ENCODE data around the gene TERT. TPM values are rescaled to one million over a fixed set of nuclear protein-coding genes. Genes with fewer than 3 reads are reported as not detected.

Gene TERT
- polyA plus RNA-seq, 2 of the 4 experiments (the other 2 are of a cell fraction) = 1.1 to 4.0 TPM

- Histone ChIP-seq H3K4me3 (no peak within 1 kb of the TSS), H3K27ac (no peak within 1 kb of the TSS), H3K9me3 (no peaks in the 10 kb centered on the region), H3K4me1 (no peaks in the 10 kb centered on the region), H3K4me2 (no peak within 1 kb of the TSS)
- DNase-seq (ENCODE audit: low read depth in 1 of 2, low spot score in 1 of 2) (no peak), FAIRE-seq (no peak), ATAC-seq (no peak)
- WGBS (ENCODE audit: missing lambda C conversion rate) = 36% methylated on average over 11 of the region's 11 CpGs
- ChIA-PET CTCF (no interaction called here), POLR2A (no interaction called here)
- TF ChIP-seq PHF8 (IDR thresholded peaks at IDR 0.05; ENCODE audit: borderline replicate concordance, low read depth) = no peak
- TF ChIP-seq EP300 (IDR thresholded peaks at IDR 0.05) = no peak
- TF ChIP-seq ATOH8 (CRISPR knock-in tag; IDR thresholded peaks at IDR 0.05; ENCODE audit: low read depth) = no peak
- TF ChIP-seq HOXA7 (CRISPR knock-in tag; IDR thresholded peaks at IDR 0.05) = no peak
- TF ChIP-seq CEBPB (IDR thresholded peaks at IDR 0.05) = no peak
- TF ChIP-seq CBX2 (IDR thresholded peaks at IDR 0.05; ENCODE audit: borderline replicate concordance, low read depth) = no peak
- no peak for TF ChIP-seq MAX (IDR thresholded peaks at IDR 0.05)
- TF ChIP-seq USF2 (IDR thresholded peaks at IDR 0.05) = no peak
- no peak for TF ChIP-seq HDAC2 (IDR thresholded peaks at IDR 0.05)
- TF ChIP-seq SMC3 (IDR thresholded peaks at IDR 0.05) = no peak
- no peak for TF ChIP-seq ZNF302 (CRISPR knock-in tag; IDR thresholded peaks at IDR 0.05)
These were observed 69.8 kb downstream of the TERT start, which contains the start of gene SLC6A18 for GRCh38 chr5:1225081-1225480. TSS of gene SLC6A18 (plus strand) at chr5:1225381. CDS start at chr5:1225478, 97 bp downstream.

GRCh38 chr5:1224631-1225030 is 70.2 kb downstream of the TERT start:
- no peaks in the 10 kb centered on the region for H3K9me3 ChIP-seq
- no peak for TF ChIP-seq CBX8 (IDR thresholded peaks at IDR 0.05)
- TF ChIP-seq ZFP36 (IDR thresholded peaks at IDR 0.05; ENCODE audit: borderline replicate concordance, partially characterized antibody) = no peak
- TF ChIP-seq CHD2 (IDR thresholded peaks at IDR 0.05; ENCODE audit: low read length, partially characterized antibody) = no peak
- H3K4me2 ChIP-seq = no peak overlapping the region
- DNase-seq (ENCODE audit: low read depth in 1 of 2, low spot score in 1 of 2) = no peak
- no peaks in the 10 kb centered on the region for H3K4me1 ChIP-seq
- no peak for ATAC-seq
- WGBS (ENCODE audit: missing lambda C conversion rate) = 45% methylated on average over 6 of the region's 15 CpGs
- ChIA-PET POLR2A (no interaction called here), CTCF (interaction anchor here (0.6 to 1.1 kb wide), 2 partner anchors 16 to 437 kb away, joined by 4 read pairs; no protein-coding TSS in a partner anchor)
- H3K27ac ChIP-seq = no peak overlapping the region
- no peak overlapping the region for H3K4me3 ChIP-seq
- FAIRE-seq = no peak

GRCh38 chr5:1223278-1223670 is 71.6 kb downstream of the TERT start:
- 65% methylated on average over 12 of the region's 12 CpGs for WGBS (ENCODE audit: missing lambda C conversion rate)
- Histone ChIP-seq H3K4me1 (no peaks in the 10 kb centered on the region), H3K27ac (no peak overlapping the region), H3K9me3 (no peaks in the 10 kb centered on the region), H3K4me2 (no peak overlapping the region), H3K4me3 (no peak overlapping the region)
- POLR2A ChIA-PET = no interaction called here
- CTCF ChIA-PET = interaction anchor here (0.5 kb wide), 1 partner anchor 200 kb away, joined by 3 read pairs; no protein-coding TSS in a partner anchor
- TF ChIP-seq CHD2 (IDR thresholded peaks at IDR 0.05; ENCODE audit: low read length, partially characterized antibody) (no peak), RAD21 (conservative IDR thresholded peaks at IDR 0.05 in 1 of 2, IDR thresholded peaks at IDR 0.05 in 1 of 2) (no peak), CHD4 (IDR thresholded peaks at IDR 0.05; ENCODE audit: borderline replicate concordance) (no peak), HEYL (CRISPR knock-in tag; IDR thresholded peaks at IDR 0.05) (no peak), USF2 (IDR thresholded peaks at IDR 0.05) (no peak), ZNF302 (CRISPR knock-in tag; IDR thresholded peaks at IDR 0.05) (no peak), HDAC2 (IDR thresholded peaks at IDR 0.05) (no peak), RFX5 (IDR thresholded peaks at IDR 0.05) (no peak), KDM1A (IDR thresholded peaks at IDR 0.05; ENCODE audit: low read depth) (no peak), MAX (IDR thresholded peaks at IDR 0.05) (no peak), MAFK (IDR thresholded peaks at IDR 0.05; ENCODE audit: partially characterized antibody) (no peak), EP300 (IDR thresholded peaks at IDR 0.05) (no peak), NFE2L2 (conservative IDR thresholded peaks at IDR 0.05; ENCODE audit: low read length) (no peak), REST (IDR thresholded peaks at IDR 0.05) (no peak), NR3C1 (IDR thresholded peaks at IDR 0.05) (no peak), RCOR1 (IDR thresholded peaks at IDR 0.05; ENCODE audit: low read depth, low read length) (no peak), JUN (IDR thresholded peaks at IDR 0.05) (no peak), HOXB5 (CRISPR knock-in tag; IDR thresholded peaks at IDR 0.05) (no peak), HOXB13 (CRISPR knock-in tag; IDR thresholded peaks at IDR 0.05; ENCODE audit: low read depth) (no peak)
- no peak for FAIRE-seq
- DNase-seq (ENCODE audit: low read depth in 1 of 2, low spot score in 1 of 2) = no peak
- no peak for ATAC-seq
